Measurements from ENCODE around the gene ZFY. TPM values are rescaled to one million over a fixed set of nuclear protein-coding genes. Genes with fewer than 3 reads are reported as not detected.

ZFY gene
- total RNA-seq, 4 donors from 2014 or later = 22.8 to 22.9 TPM; not detected in 2

GRCh38 chrY:3023606-3024005 is 88.4 kb downstream of the ZFY start:
- no peak for TF ChIP-seq CTCF (IDR thresholded peaks at IDR 0.05; ENCODE audit: low read depth)

GRCh38 chrY:3025357-3025756 is 90.2 kb downstream of the ZFY start:
- TF ChIP-seq CTCF (IDR thresholded peaks at IDR 0.05; ENCODE audit: low read depth) = no peak

Small RNAs within 50 kb of the gene (small RNA-seq; reads per million reads assigned to genes)
- not detected for gene EEF1A1P41

Other genes with a start within 250 kb of the ZFY start
- not detected for gene SRY, start 147.7 kb upstream of the ZFY start, total RNA-seq
- 100 to 1,000 TPM in 2 of 4 donors, under 1 TPM in 1, not detected in 1; 0.34 to 287 (median 271) TPM for gene RPS4Y1, start 93.8 kb upstream of the ZFY start, total RNA-seq

All from subcutaneous adipose tissue (tissue), 4 donors.